HEK293 (cell line): ENCODE results near the gene MMD.

Experiments
- CTCF ChIA-PET: fragments of 350-600 bp; formaldehyde crosslinking; extraction: SDS; loops from one replicate; lab custom pipeline; 2021; ENCODE audit warnings: antibody characterized with exemption; lab: Yijun Ruan, JAX
- POLR2A ChIA-PET: fragments of 300-600 bp; formaldehyde crosslinking; extraction: SDS; loops from one replicate; lab custom pipeline; 2020; ENCODE audit warnings: antibody characterized with exemption, inconsistent platforms; lab: Yijun Ruan, JAX
- H3K27ac ChIP-seq: fragments of 200-500 bp; sonication (Bioruptor generic); 2 replicates; pipeline ENCODE4 v1.5.1; 2014; ENCODE audit warnings: low read depth, low read length, control low read depth, inconsistent platforms; ENCODE audit errors: extremely low read depth
- H3K36me3 ChIP-seq, 2 experiments: fragments of 200-500 bp in 1 of 2; sonication (Bioruptor generic) in 1 of 2; 1 replicate in 1 of 2; 2 replicates in 1 of 2; pipeline ENCODE4 v1.5.1; 2014 to 2017; ENCODE audit warnings: inconsistent platforms in 2 of 2, low read length in 2 of 2; ENCODE audit not compliant: control insufficient read depth in 2 of 2, insufficient read depth in 1 of 2
- H3K4me1 ChIP-seq: fragments of 200-500 bp; sonication (Bioruptor generic); 2 replicates; pipeline ENCODE4 v1.5.1; 2014; ENCODE audit warnings: mild to moderate bottlenecking, low read length, inconsistent platforms; ENCODE audit not compliant: control insufficient read depth, insufficient read depth
- H3K4me3 ChIP-seq: 2 replicates; pipeline ENCODE4 v1.5.1; 2011; ENCODE audit warnings: low read depth, mild to moderate bottlenecking, control low read depth, low read length, moderate library complexity
- H3K9me3 ChIP-seq: fragments of 200-500 bp; sonication (Bioruptor generic); 2 replicates; pipeline ENCODE4 v1.5.1; 2014; ENCODE audit warnings: low read depth, low read length, inconsistent platforms; ENCODE audit not compliant: control insufficient read depth, insufficient read depth
- GLI4 ChIP-seq: fragments of 450-650 bp; formaldehyde crosslinking; IDR thresholded peaks from 2 replicates; pipeline ENCODE4 v1.5.1; 2016; ENCODE audit warnings: missing biosample characterization, missing genetic modification characterization
- KLF8 ChIP-seq: fragments of 450-650 bp; formaldehyde crosslinking; IDR thresholded peaks from 2 replicates; pipeline ENCODE4 v1.5.1; 2016; ENCODE audit warnings: missing biosample characterization, missing genetic modification characterization
- SETDB1 ChIP-seq: IDR thresholded peaks from one replicate; pipeline ENCODE4 v1.6.1; 2017; ENCODE audit warnings: mild to moderate bottlenecking, low read length, moderate library complexity, mixed read lengths; ENCODE audit not compliant: insufficient read length
- ZBTB20 ChIP-seq: fragments of 450-650 bp; formaldehyde crosslinking; IDR thresholded peaks from 2 replicates; pipeline ENCODE4 v1.5.1; 2016; ENCODE audit warnings: missing biosample characterization, missing genetic modification characterization
- ZNF112 ChIP-seq: fragments of 450-650 bp; formaldehyde crosslinking; IDR thresholded peaks from 2 replicates; pipeline ENCODE4 v1.5.0; 2017; ENCODE audit warnings: missing biosample characterization, missing genetic modification characterization
- ZNF19 ChIP-seq: fragments of 450-650 bp; formaldehyde crosslinking; IDR thresholded peaks from 2 replicates; pipeline ENCODE4; 2016; ENCODE audit warnings: missing biosample characterization, missing genetic modification characterization, low read depth
- ZNF274 ChIP-seq, 2 experiments: fragments of 200-500 bp in 1 of 2; fragments of 450-650 bp in 1 of 2; sonication (Bioruptor generic) in 1 of 2; formaldehyde crosslinking in 1 of 2; IDR thresholded peaks; 2 replicates each; pipeline versions ENCODE4 v1.5.1 to v1.6.1; 2014 to 2016; ENCODE audit warnings: borderline replicate concordance in 1 of 2, inconsistent platforms in 1 of 2, low read length in 1 of 2, missing biosample characterization in 1 of 2, missing genetic modification characterization in 1 of 2
- ZNF341 ChIP-seq: fragments of 450-650 bp; formaldehyde crosslinking; IDR thresholded peaks from 2 replicates; pipeline ENCODE4; 2016; ENCODE audit warnings: low read depth, missing biosample characterization, missing genetic modification characterization
- ZNF423 ChIP-seq: fragments of 450-650 bp; formaldehyde crosslinking; IDR thresholded peaks from 2 replicates; pipeline ENCODE4 v1.5.1; 2016; ENCODE audit warnings: missing biosample characterization, missing genetic modification characterization
- ZNF654 ChIP-seq: fragments of 450-650 bp; formaldehyde crosslinking; IDR thresholded peaks from 2 replicates; pipeline ENCODE4 v1.5.1; 2016; ENCODE audit warnings: low read depth, missing biosample characterization, missing genetic modification characterization
- ZNF660 ChIP-seq: fragments of 450-650 bp; IDR thresholded peaks from 2 replicates; pipeline ENCODE4 v1.5.1; 2018; ENCODE audit warnings: missing biosample characterization, mild to moderate bottlenecking, missing genetic modification characterization
- ZNF701 ChIP-seq: fragments of 450-650 bp; formaldehyde crosslinking; IDR thresholded peaks from 2 replicates; pipeline ENCODE4 v1.5.1; 2016; ENCODE audit warnings: missing biosample characterization, missing genetic modification characterization
- TF ChIP-seq, protein P1 (sequence below): fragments of 450-650 bp; formaldehyde crosslinking; IDR thresholded peaks from 2 replicates; pipeline ENCODE4 v1.5.1; 2016; ENCODE audit warnings: missing biosample characterization, missing genetic modification characterization
- TF ChIP-seq, protein P2 (sequence below): fragments of 450-650 bp; formaldehyde crosslinking; conservative IDR thresholded peaks from 2 replicates; pipeline ENCODE4 v1.5.1; 2016; ENCODE audit warnings: low read depth, missing biosample characterization, missing genetic modification characterization
- TF ChIP-seq, protein P3 (sequence below): fragments of 450-650 bp; formaldehyde crosslinking; IDR thresholded peaks from 2 replicates; pipeline ENCODE4 v1.5.1; 2017; ENCODE audit warnings: missing biosample characterization, missing genetic modification characterization
- TF ChIP-seq, protein P4 (sequence below): IDR thresholded peaks from 2 replicates; pipeline ENCODE4 v1.6.1; 2011; ENCODE audit warnings: mild to moderate bottlenecking, low read depth, low read length, borderline replicate concordance
- TF ChIP-seq, protein P5 (sequence below): fragments of 450-650 bp; formaldehyde crosslinking; IDR thresholded peaks from 2 replicates; pipeline ENCODE4 v1.5.1; 2017; ENCODE audit warnings: missing biosample characterization, missing genetic modification characterization

Gene MMD

DNA sequence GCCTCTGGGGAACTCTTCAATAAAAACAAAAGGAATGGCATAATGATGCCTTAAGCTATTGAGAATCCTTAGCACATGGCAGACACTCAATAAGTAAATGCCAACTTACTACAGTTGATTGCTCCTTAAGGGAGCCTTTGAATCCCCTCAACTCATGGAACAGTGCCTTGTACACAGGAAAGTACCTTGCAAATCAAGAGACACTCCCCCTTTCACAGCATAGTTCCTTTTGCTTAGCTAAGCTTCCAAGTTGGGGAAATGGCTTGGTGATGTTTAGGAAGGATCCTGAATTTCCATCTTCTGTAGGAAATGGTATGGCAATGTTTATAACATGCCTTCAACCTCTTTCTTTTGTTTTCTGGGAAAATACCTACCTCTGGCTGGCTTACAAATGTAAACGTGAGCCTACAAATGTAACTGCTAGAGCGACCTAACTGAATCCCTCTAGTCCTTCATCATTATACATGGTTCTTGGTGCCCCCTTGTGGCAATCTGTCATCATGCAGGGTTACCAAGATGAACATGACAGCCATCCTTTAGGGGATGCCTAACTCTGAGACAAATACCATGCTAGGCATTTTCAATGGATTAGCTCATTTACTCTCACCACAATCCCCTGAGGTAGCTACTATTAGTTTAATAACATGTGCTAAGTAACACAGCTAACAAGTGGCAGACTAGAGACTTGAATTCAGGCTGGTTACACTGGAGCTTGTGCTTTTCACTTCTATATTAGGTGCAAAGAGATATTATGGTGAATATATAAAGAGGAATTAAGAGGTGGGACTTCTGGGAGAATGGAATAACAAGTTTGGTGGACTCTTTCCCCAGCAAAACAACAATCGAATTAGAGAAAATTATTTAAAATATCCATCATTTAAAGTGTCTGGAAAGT lies 65.0 kb downstream of the MMD start:
- TF ChIP-seq, protein P1, sequence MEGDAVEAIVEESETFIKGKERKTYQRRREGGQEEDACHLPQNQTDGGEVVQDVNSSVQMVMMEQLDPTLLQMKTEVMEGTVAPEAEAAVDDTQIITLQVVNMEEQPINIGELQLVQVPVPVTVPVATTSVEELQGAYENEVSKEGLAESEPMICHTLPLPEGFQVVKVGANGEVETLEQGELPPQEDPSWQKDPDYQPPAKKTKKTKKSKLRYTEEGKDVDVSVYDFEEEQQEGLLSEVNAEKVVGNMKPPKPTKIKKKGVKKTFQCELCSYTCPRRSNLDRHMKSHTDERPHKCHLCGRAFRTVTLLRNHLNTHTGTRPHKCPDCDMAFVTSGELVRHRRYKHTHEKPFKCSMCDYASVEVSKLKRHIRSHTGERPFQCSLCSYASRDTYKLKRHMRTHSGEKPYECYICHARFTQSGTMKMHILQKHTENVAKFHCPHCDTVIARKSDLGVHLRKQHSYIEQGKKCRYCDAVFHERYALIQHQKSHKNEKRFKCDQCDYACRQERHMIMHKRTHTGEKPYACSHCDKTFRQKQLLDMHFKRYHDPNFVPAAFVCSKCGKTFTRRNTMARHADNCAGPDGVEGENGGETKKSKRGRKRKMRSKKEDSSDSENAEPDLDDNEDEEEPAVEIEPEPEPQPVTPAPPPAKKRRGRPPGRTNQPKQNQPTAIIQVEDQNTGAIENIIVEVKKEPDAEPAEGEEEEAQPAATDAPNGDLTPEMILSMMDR: peak; percentile 26; the same call in 1 of the 2 replicates
- TF ChIP-seq ZNF112 (tag by site-specific recombination): no peak
- peak; percentile 75 for TF ChIP-seq SETDB1
- TF ChIP-seq, protein P2, sequence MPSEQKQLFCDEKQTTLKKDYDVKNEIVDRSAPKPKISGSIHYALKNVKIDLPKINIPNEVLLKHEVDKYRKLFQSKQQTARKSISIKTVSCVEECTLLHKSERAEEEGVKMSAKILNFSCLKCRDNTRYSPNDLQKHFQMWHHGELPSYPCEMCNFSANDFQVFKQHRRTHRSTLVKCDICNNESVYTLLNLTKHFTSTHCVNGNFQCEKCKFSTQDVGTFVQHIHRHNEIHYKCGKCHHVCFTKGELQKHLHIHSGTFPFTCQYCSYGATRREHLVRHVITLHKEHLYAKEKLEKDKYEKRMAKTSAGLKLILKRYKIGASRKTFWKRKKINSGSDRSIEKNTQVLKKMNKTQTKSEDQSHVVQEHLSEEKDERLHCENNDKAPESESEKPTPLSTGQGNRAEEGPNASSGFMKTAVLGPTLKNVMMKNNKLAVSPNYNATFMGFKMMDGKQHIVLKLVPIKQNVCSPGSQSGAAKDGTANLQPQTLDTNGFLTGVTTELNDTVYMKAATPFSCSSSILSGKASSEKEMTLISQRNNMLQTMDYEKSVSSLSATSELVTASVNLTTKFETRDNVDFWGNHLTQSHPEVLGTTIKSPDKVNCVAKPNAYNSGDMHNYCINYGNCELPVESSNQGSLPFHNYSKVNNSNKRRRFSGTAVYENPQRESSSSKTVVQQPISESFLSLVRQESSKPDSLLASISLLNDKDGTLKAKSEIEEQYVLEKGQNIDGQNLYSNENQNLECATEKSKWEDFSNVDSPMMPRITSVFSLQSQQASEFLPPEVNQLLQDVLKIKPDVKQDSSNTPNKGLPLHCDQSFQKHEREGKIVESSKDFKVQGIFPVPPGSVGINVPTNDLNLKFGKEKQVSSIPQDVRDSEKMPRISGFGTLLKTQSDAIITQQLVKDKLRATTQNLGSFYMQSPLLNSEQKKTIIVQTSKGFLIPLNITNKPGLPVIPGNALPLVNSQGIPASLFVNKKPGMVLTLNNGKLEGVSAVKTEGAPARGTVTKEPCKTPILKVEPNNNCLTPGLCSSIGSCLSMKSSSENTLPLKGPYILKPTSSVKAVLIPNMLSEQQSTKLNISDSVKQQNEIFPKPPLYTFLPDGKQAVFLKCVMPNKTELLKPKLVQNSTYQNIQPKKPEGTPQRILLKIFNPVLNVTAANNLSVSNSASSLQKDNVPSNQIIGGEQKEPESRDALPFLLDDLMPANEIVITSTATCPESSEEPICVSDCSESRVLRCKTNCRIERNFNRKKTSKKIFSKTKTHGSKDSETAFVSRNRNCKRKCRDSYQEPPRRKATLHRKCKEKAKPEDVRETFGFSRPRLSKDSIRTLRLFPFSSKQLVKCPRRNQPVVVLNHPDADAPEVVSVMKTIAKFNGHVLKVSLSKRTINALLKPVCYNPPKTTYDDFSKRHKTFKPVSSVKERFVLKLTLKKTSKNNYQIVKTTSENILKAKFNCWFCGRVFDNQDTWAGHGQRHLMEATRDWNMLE: 0 out of 2 replicates have a peak, but pooled peaks have one; percentile 10
- peak; percentile 59; the same call in 1 of the 2 replicates for TF ChIP-seq ZNF660 (tag by site-specific recombination)
- TF ChIP-seq ZNF654 (tag by site-specific recombination): peak; percentile 63
- Histone ChIP-seq H3K4me3 (no peak overlapping the region), H3K27ac (no peak overlapping the region), H3K4me1 (no peaks in the 10 kb centered on the region), H3K36me3 (no peaks in the 10 kb centered on the region), H3K9me3 (no peaks in the 10 kb centered on the region)
- ChIA-PET POLR2A (no interaction called here), CTCF (interaction anchor here (0.6 to 5.7 kb wide), 40 partner anchors 9 to 628 kb away, joined by 3 to 77 read pairs (median 4); partner anchors contain the start of gene SMIM36)

DNA sequence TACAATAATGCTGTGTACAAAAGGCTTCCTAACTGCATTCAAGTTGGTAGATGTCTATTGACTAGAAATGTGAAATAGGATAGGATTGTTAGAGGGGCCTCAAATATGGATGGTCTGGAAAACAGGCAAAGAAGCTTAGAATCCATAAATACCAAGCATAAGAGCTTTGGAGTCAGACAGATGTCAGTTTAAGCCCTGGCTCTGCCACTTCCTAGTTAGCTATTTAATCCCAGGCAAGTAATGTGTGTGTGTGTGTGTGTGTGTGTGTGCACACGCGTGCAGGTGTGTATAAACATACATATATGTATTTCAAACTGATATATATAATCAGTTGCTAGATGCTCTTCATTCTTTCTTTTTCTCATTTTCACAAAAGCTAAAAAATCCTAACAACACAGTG lies 66.7 kb downstream of the MMD start:
- Histone ChIP-seq H3K4me1 (no peaks in the 10 kb centered on the region), H3K9me3 (no peaks in the 10 kb centered on the region), H3K4me3 (no peak overlapping the region), H3K36me3 (no peaks in the 10 kb centered on the region), H3K27ac (no peak overlapping the region)
- TF ChIP-seq ZNF19 (tag by site-specific recombination): no peak
- TF ChIP-seq, protein P3, sequence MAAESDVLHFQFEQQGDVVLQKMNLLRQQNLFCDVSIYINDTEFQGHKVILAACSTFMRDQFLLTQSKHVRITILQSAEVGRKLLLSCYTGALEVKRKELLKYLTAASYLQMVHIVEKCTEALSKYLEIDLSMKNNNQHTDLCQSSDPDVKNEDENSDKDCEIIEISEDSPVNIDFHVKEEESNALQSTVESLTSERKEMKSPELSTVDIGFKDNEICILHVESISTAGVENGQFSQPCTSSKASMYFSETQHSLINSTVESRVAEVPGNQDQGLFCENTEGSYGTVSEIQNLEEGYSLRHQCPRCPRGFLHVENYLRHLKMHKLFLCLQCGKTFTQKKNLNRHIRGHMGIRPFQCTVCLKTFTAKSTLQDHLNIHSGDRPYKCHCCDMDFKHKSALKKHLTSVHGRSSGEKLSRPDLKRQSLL (tag by site-specific recombination): no peak
- TF ChIP-seq ZNF701 (tag by site-specific recombination): no peak
- no peak for TF ChIP-seq ZBTB20 (tag by site-specific recombination)
- TF ChIP-seq KLF8: no peak
- no peak for TF ChIP-seq ZNF341 (tag by site-specific recombination)
- TF ChIP-seq ZNF274 (IDR thresholded peaks at IDR 0.05; ENCODE audit: low read length): no peak
- TF ChIP-seq ZNF274 (tag by site-specific recombination; IDR thresholded peaks at IDR 0.05; ENCODE audit: borderline replicate concordance): no peak
- TF ChIP-seq GLI4 (tag by site-specific recombination): no peak
- TF ChIP-seq ZNF423 (tag by site-specific recombination): no peak
- TF ChIP-seq, protein P4, sequence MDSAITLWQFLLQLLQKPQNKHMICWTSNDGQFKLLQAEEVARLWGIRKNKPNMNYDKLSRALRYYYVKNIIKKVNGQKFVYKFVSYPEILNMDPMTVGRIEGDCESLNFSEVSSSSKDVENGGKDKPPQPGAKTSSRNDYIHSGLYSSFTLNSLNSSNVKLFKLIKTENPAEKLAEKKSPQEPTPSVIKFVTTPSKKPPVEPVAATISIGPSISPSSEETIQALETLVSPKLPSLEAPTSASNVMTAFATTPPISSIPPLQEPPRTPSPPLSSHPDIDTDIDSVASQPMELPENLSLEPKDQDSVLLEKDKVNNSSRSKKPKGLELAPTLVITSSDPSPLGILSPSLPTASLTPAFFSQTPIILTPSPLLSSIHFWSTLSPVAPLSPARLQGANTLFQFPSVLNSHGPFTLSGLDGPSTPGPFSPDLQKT: no peak
- TF ChIP-seq, protein P5, sequence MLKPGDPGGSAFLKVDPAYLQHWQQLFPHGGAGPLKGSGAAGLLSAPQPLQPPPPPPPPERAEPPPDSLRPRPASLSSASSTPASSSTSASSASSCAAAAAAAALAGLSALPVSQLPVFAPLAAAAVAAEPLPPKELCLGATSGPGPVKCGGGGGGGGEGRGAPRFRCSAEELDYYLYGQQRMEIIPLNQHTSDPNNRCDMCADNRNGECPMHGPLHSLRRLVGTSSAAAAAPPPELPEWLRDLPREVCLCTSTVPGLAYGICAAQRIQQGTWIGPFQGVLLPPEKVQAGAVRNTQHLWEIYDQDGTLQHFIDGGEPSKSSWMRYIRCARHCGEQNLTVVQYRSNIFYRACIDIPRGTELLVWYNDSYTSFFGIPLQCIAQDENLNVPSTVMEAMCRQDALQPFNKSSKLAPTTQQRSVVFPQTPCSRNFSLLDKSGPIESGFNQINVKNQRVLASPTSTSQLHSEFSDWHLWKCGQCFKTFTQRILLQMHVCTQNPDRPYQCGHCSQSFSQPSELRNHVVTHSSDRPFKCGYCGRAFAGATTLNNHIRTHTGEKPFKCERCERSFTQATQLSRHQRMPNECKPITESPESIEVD (tag by site-specific recombination): no peak
- ChIA-PET CTCF (interaction anchor here (0.5 to 5.7 kb wide), 13 partner anchors 7 to 384 kb away, joined by 3 to 77 read pairs (median 5); partner anchors contain the start of gene SMIM36), POLR2A (no interaction called here)
